HCT116 (cell line): ENCODE data around the gene SIN3B. TPM values are rescaled to one million over a fixed set of nuclear protein-coding genes. Genes with fewer than 3 reads are reported as not detected.

ENCODE experiments used
- ATAC-seq: fragments of 200-7000 bp; cut with Tn5 transposase; 2 replicates; pipeline ENCODE4 v1.9.1; 2020; ENCODE audit warnings: mild to moderate bottlenecking, moderate library complexity
- BruUV-seq: library from RNA; stranded (reverse); fragments of 400-500 nt; replicated peaks from 2 replicates; lab custom pipeline; 2021; lab: Mats Ljungman, UMichigan
- CTCF ChIA-PET: fragments of 300-600 bp; sonication (Branson Sonifier 250); formaldehyde crosslinking; loops from one replicate; lab custom pipeline; 2021; ENCODE audit warnings: antibody characterized with exemption; lab: Charles Lee
- POLR2A ChIA-PET: fragments of 300-600, 350-600 bp; sonication (Branson Sonifier 250); formaldehyde crosslinking; loops from one replicate; lab custom pipeline; 2021; ENCODE audit warnings: antibody characterized with exemption; lab: Charles Lee
- RAD21 ChIA-PET, 2 experiments: fragments of 300-600 bp; sonication (Branson Sonifier 250); formaldehyde crosslinking; loops; one replicate each; lab custom pipeline; 2023; ENCODE audit warnings: low total read pairs in 2 of 2; ENCODE audit not compliant: uncharacterized antibody in 2 of 2, unreplicated experiment in 2 of 2, low non-redundant PET in 1 of 2; lab: Charles Lee
- DNase-seq: peaks from one replicate; pipeline ENCODE4 v3.0.0-alpha.2; 2010; ENCODE audit warnings: low read depth, low spot score
- H2AFZ ChIP-seq: fragments of 200-600 bp; shearing (Covaris generic), sonication (generic); 2 replicates; pipeline ENCODE4 v1.6.1; 2017; ENCODE audit warnings: low read depth, mixed run types, mixed read lengths, antibody characterized with exemption, low read length; ENCODE audit not compliant: poor library complexity, severe bottlenecking
- H3K27ac ChIP-seq: 2 replicates; pipeline ENCODE4 v1.5.1; 2012; ENCODE audit warnings: low read depth, low read length
- H3K27me3 ChIP-seq: fragments of 200-600 bp; sonication (generic); 2 replicates; pipeline ENCODE4 v1.6.1; 2016; ENCODE audit warnings: mixed run types, low read length, mixed read lengths; ENCODE audit not compliant: insufficient read depth
- H3K36me3 ChIP-seq, 2 experiments: fragments of 200-500 bp in 1 of 2; fragments of 200-600 bp in 1 of 2; sonication (Bioruptor generic) in 1 of 2; sonication (generic) in 1 of 2; 2 replicates each; pipeline versions ENCODE4 v1.5.1 to v1.6.1; 2014 to 2016; ENCODE audit warnings: low read length in 2 of 2, inconsistent platforms in 1 of 2, mixed read lengths in 1 of 2, mixed run types in 1 of 2; ENCODE audit not compliant: insufficient read depth in 2 of 2, control insufficient read depth in 1 of 2
- H3K4me1 ChIP-seq, 2 experiments: fragments of 200-600 bp in 1 of 2; sonication (generic) in 1 of 2; 2 replicates each; pipeline versions ENCODE4 v1.5.1 to v1.6.1; 2012 to 2017; ENCODE audit warnings: low read length in 2 of 2, inconsistent platforms in 1 of 2, mild to moderate bottlenecking in 1 of 2, mixed read lengths in 1 of 2, mixed run types in 1 of 2, moderate library complexity in 1 of 2; ENCODE audit not compliant: insufficient read depth in 2 of 2, control insufficient read depth in 1 of 2
- H3K4me2 ChIP-seq: fragments of 200-600 bp; sonication (generic); 2 replicates; pipeline ENCODE4 v1.6.1; 2017; ENCODE audit warnings: mixed run types, low read length, mixed read lengths
- H3K4me3 ChIP-seq, 2 experiments: fragments of 200-600 bp in 1 of 2; sonication (generic) in 1 of 2; replicated peaks in 1 of 2; 2 replicates each; pipeline ENCODE4 v1.5.1; 2011 to 2016; ENCODE audit warnings: low read length in 2 of 2, control low read depth in 1 of 2, low read depth in 1 of 2, mild to moderate bottlenecking in 1 of 2, mixed read lengths in 1 of 2, mixed run types in 1 of 2
- H3K79me2 ChIP-seq: fragments of 200-600 bp; sonication (generic); 2 replicates; pipeline ENCODE4 v1.6.1; 2017; ENCODE audit warnings: mild to moderate bottlenecking, mixed run types, low read length, moderate library complexity, mixed read lengths; ENCODE audit not compliant: insufficient read depth
- H3K9ac ChIP-seq: fragments of 200-600 bp; sonication (generic); 2 replicates; pipeline ENCODE4 v1.6.1; 2016; ENCODE audit warnings: low read length, mixed read lengths
- H3K9me2 ChIP-seq: fragments of 200-600 bp; sonication (generic), shearing (Covaris generic); 2 replicates; pipeline ENCODE4 v1.6.1; 2017; ENCODE audit warnings: mixed run types, mild to moderate bottlenecking, moderate library complexity; ENCODE audit not compliant: insufficient read depth
- H3K9me3 ChIP-seq, 2 experiments: fragments of 200-500 bp in 1 of 2; fragments of 200-600 bp in 1 of 2; sonication (Bioruptor generic) in 1 of 2; sonication (generic) in 1 of 2; 2 replicates each; pipeline ENCODE4 v1.6.1; 2014 to 2017; ENCODE audit warnings: low read length in 2 of 2, mixed read lengths in 2 of 2, inconsistent platforms in 1 of 2, low read depth in 1 of 2, mild to moderate bottlenecking in 1 of 2, mixed run types in 1 of 2, moderate library complexity in 1 of 2; ENCODE audit not compliant: control insufficient read depth in 1 of 2, insufficient read depth in 1 of 2
- H4K20me1 ChIP-seq: fragments of 200-600 bp; sonication (generic), shearing (Covaris generic); 2 replicates; pipeline ENCODE4 v1.6.1; 2017; ENCODE audit warnings: mixed run types, mild to moderate bottlenecking, moderate library complexity; ENCODE audit not compliant: insufficient read depth
- ATF3 ChIP-seq: IDR thresholded peaks from 2 replicates; pipeline ENCODE4 v1.6.1; 2012
- CBX3 ChIP-seq: IDR thresholded peaks from 2 replicates; pipeline ENCODE4 v1.6.1; 2012; ENCODE audit warnings: low read depth
- CEBPB ChIP-seq: IDR thresholded peaks from 2 replicates; pipeline ENCODE4 v1.6.1; 2012; ENCODE audit warnings: low read depth
- EGR1 ChIP-seq: IDR thresholded peaks from 2 replicates; pipeline ENCODE4 v1.6.1; 2012; ENCODE audit warnings: low read depth
- ELF1 ChIP-seq: IDR thresholded peaks from 2 replicates; pipeline ENCODE4 v1.6.1; 2012; ENCODE audit warnings: low read depth, borderline replicate concordance
- EZH2 ChIP-seq: fragments of 200-600 bp; sonication (generic); IDR thresholded peaks from 2 replicates; pipeline ENCODE4 v1.6.1; 2017; ENCODE audit warnings: antibody characterized with exemption, mixed run types
- EZH2phosphoT487 ChIP-seq: fragments of 200-600 bp; IDR thresholded peaks from 2 replicates; pipeline ENCODE4 v1.6.1; 2018; ENCODE audit warnings: antibody characterized with exemption, borderline replicate concordance
- FOSL1 ChIP-seq: IDR thresholded peaks from 2 replicates; pipeline ENCODE4 v1.6.1; 2012; ENCODE audit warnings: low read depth
- JUND ChIP-seq: IDR thresholded peaks from 2 replicates; pipeline ENCODE4 v1.6.1; 2012
- POLR2AphosphoS5 ChIP-seq: IDR thresholded peaks from 2 replicates; pipeline ENCODE4 v1.6.1; 2011; ENCODE audit warnings: mild to moderate bottlenecking, low read depth, low read length, moderate library complexity
- RAD21 ChIP-seq: IDR thresholded peaks from 2 replicates; pipeline ENCODE4 v1.6.1; 2012; ENCODE audit warnings: low read depth, mild to moderate bottlenecking
- REST ChIP-seq: IDR thresholded peaks from 2 replicates; pipeline ENCODE4 v1.6.1; 2012; ENCODE audit warnings: low read depth
- SP1 ChIP-seq: IDR thresholded peaks from 2 replicates; pipeline ENCODE4 v1.6.1; 2012; ENCODE audit warnings: low read depth
- TCF7L2 ChIP-seq: IDR thresholded peaks from 2 replicates; pipeline ENCODE4 v1.7.0; 2011; ENCODE audit warnings: borderline replicate concordance, inconsistent platforms; ENCODE audit not compliant: insufficient read depth, insufficient read length; ENCODE audit errors: extremely low read depth
- ZBTB33 ChIP-seq: IDR thresholded peaks from 2 replicates; pipeline ENCODE4 v1.6.1; 2011; ENCODE audit warnings: mild to moderate bottlenecking, low read length, moderate library complexity; ENCODE audit not compliant: insufficient replicate concordance; ENCODE audit errors: extremely low read depth
- ZFX ChIP-seq: fragments of 450-650 bp; IDR thresholded peaks from 2 replicates; pipeline ENCODE4 v1.6.1; 2017
- ZNF274 ChIP-seq: fragments of 200-500 bp; sonication (Bioruptor generic); IDR thresholded peaks from 2 replicates; pipeline ENCODE4 v1.6.1; 2014; ENCODE audit warnings: mild to moderate bottlenecking, low read depth, low read length, inconsistent platforms
- intact Hi-C: fragments of 100-400 bp; cut with micrococcal nuclease; formaldehyde crosslinking; loops from 2 replicates; pipeline ENCODE4 v1.10.0; 2022
- total RNA-seq: library from RNA; stranded (reverse); gene quantifications from one replicate; pipeline ENCODE4 v1.2.1, GENCODE V29; 2021; ENCODE audit not compliant: unreplicated experiment

SIN3B gene
- total RNA-seq, 1 experiment from 2014 or later = 59.9 TPM

- TF ChIP-seq ATF3 (no peak), EZH2phosphoT487 (no peak), CBX3 (no peak), ZNF274 (no peak), EZH2 (no peak), JUND (no peak), FOSL1 (no peak), TCF7L2 (no peak), ZBTB33 (no peak), ZFX (no peak), RAD21 (no peak), CEBPB (no peak)
These were observed 86.5 kb downstream of the SIN3B start (continued) for GRCh38 chr19:16915734-16916133.

- CTCF ChIA-PET = no interaction called here
- RAD21 ChIA-PET = no interaction called here
- H4K20me1 ChIP-seq = no peaks in the 10 kb centered on the region
- no peak overlapping the region for H3K27ac ChIP-seq
- no peak for DNase-seq
- H3K9me3 ChIP-seq = peaks cover 9 to 15% of the 10 kb centered on the region in 2 experiments; a peak in 2 of 4 replicates
- POLR2A ChIA-PET = no interaction called here
- no peaks in the 10 kb centered on the region for H3K79me2 ChIP-seq
- no peak for TF ChIP-seq FOSL1
- no peak for TF ChIP-seq ELF1
- no peak for TF ChIP-seq SP1
- TF ChIP-seq REST = no peak
- no peak for TF ChIP-seq ZBTB33
- no peak for TF ChIP-seq EGR1
- no peak for TF ChIP-seq CBX3
- TF ChIP-seq EZH2 = no peak
- TF ChIP-seq ZNF274 = no peak
- no peak for TF ChIP-seq POLR2AphosphoS5
- TF ChIP-seq CEBPB = no peak
- TF ChIP-seq, all 23 proteins: peak for 0
- Histone ChIP-seq H3K9ac (no peak overlapping the region), H3K4me1 (peaks cover 7 to 14% of the 10 kb centered on the region in 2 experiments), H3K36me3 (no peaks in the 10 kb centered on the region), H3K4me2 (no peak overlapping the region), H3K27me3 (no peaks in the 10 kb centered on the region), H2AFZ (no peak overlapping the region), H3K9me2 (no peaks in the 10 kb centered on the region), H3K4me3 (no peak overlapping the region)
- no peak for ATAC-seq
- no TSS peak for BruUV-seq
- intact Hi-C loops = no loop called here
These were observed 88.2 kb downstream of the SIN3B start for GRCh38 chr19:16917401-16917800.
